HG03442 (cell line): ENCODE results near the gene ZNF653.
A peak's percentile ranks its signal among the peaks of the same experiment; 100 is the strongest.
"Not testable (repeated sequence)": the region's sequence is repeated elsewhere in the genome, so short reads cannot be mapped to it uniquely, and the experiment has no call there.

ENCODE experiments used
- ATAC-seq: cut with Tn5 transposase; IDR thresholded peaks from one replicate; pipeline ENCODE4 v1.9.1; 2021; ENCODE audit warnings: mild to moderate bottlenecking, moderate library complexity; ENCODE audit not compliant: unreplicated experiment

Gene ZNF653

DNA sequence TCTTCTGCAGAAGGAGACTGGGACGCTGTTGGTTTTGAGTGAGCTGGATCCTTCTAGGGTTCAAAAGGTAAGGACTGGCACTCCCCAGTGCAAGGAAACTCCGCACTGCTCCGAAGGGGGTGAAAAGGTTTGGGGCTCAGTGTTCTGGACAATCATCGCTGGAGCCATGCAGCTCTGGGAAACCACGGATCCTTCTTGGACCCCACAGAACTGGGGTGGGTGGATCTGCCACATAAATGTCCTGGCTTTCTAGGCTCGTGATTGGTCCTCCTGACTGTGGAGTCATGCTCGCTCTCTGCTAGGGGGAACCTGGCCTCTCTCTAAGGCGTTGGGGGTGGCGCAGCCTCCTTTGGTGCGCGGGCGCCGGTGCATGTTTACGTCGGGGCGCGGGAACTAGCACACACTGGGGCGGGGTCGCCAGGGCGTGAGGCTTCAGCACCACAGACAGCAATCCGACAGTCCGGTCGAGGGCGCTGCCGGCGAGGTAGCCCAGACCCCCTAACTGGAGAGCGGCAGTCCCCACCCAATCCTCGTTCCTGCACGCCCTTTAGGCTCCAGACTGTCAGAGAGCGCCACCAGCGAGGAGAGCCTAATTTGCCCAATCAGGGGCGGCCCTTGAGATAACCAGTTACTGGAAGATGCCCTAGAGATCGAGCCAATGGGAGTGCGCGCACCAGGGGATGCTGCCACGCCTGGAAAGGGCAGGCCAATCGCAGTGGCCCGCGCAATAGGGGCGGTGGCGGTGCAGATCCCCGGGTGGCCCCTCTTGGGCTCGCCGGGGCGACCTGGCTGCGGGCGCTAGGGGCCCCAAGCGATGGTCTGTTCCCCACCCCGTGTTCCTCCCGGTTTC lies 23.9 kb downstream of the ZNF653 start:
- ATAC-seq: peak; percentile 63

DNA sequence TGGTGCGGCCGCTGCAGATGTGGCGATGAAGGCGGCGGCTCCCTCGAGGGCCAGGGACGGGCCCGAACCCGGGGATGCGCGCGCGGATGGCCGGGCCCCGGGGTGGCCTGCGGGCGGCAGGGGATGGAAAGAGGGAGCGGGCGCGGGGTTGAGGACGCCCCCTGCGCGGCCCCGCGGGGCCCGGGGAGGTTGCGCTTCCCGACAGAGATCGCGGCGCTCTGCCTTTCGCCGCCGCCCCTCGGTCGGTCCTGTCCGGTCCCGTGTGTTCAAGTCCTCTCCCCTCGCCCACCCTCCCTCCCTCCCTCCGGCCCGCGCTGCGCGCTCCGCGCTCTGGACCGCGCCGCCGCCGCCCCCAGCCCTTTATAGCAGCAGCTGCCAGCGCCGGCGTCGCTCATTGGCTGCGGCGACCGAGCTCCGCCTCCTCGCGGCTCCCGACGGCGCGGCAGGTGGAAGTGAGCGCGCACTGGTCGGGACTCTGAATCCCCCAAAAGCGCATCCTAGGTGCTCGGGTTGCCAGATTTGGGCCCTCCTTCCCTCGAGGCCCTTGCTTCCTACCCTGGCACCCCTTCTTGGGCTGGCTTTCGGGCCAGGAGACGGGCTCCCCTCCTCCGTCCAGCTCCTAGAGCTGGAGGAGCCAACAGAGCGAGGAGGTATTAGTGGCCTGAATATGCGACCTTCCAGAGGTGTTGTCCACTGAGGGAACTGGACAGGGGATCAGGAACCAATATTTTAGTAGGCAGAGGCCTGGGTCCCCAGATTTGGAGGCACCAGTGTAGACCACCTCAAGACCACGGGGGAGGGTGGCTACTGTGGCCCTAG lies 24.7 kb downstream of the ZNF653 start, which contains the start of gene ELAVL3:
Gene ELAVL3, minus strand, starts transcription at position 332 of the 819 bp plus-strand sequence. CDS start 438 bp downstream, outside the sequence.
- no peak for ATAC-seq

DNA sequence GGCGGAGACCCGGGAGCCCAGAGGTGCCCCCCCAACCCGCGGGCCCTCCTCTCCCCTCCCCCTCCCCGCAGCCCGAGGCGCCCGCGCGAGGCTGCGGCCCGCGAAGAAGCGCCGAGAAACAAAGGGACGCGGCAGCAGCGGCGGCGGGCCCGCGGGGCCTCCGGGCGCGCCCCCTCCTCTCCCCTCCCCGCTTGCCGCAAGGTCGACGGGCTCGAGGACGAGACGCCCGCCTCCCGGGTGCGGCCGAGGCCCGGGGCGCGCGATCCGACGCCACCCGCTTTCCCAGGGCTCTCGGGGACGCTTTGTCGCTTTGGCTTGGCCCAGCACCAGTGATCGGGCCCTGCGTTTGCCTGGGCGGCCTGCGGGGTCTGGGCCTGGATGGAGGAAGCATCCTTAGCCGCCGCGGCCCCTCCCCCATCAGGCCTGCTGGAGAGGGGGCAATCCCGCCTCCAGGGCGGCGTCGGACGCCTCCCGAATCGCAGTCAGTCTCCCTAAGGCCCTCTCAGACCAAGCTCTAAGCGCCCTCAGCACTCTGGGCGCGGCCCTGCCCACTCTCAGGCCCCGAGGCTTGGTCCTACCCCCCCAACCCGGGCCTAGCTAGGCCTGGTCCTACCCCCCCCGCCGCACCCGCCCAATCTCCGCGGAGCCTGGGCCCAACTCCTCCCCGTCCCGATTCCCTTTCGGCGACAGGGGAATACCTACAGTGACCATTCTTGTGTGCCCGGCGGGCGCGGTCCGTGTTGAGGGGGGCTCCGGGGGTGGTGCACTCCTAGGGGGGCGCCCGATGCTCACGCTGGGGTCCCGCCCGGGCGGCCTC lies 25.5 kb downstream of the ZNF653 start:
- ATAC-seq: no peak

DNA sequence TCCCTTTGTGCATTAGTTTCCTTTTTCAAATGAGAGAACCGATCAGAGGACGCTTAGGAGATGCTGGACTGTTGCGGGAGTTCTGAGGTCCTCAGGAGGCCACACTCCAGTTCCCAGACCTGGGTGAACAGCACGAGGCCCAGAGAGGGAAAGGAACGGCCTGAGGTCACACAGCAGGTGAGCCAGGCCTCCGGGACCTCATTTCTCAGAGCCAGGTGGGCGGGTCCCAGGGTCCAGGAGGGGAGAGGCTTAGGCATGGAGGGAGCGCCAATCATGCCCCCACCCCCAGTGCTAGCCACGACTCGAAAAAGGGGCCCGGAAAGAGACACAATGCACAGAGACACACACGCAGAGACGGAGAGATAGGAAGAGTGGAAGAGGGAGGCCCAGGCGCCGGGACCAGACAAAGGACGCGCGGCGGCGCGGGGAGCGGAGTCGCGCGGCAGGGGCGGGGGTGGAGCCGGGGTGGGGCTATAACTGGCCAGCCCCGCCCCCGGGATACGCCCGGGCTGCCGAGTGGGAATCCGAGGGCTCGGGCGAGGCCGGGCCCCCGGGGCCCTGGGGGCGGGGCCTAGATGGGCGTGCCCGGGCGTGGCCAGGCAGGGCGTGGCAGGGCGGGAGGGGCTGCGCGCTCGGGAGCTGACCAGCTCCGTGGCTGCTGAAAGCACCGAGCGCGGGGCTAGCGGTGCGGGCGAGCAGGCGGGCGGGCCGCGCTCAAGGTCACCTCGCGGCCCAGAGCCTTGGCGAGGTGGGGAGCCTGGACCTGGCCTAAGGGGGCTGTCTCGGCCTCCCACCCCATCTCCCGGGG lies 26.3 kb downstream of the ZNF653 start:
- no peak for ATAC-seq

DNA sequence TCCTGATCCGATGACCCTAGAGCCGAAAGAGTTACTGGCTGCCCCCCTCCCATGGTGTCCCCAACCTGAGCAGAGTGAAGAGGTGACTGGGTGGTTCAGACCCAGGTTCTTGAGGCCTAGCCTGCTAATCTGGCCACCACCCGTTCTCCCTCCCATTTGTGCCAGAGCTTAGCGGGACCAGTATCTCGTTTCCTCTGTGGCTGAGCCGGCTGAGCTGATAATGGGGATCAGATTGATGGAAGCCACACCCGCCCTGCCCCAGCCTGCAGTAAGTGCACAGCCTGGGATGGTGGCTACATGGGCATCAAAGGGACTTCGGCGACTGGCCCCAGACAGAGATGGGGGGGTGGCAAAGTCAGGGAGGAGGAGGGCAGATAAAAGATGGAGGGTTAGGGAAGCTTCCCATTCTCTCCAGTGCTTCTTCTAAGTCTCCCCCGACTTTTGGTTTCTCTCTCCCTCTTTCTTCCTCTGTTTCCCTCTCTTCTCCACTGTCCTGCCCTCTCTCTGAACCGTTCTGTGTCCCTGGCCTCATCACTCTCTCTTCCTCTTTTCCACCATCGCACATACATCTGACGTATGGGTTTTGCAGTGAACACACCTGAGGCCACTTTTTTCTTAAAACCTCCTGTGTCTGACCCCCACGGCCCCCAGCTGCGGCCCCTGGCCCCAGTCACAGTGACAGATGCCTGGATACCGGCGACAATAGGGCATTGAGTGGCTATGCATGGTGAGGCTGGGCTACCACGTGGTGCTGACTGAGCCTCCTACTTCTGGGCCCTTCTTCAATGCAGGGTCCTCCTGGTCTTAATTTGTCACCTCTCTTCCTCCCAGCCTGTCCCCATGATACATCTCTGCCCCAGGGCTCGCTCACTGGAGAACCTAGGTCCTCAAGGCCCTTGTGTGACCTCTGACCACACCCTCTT lies 27.2 kb downstream of the ZNF653 start:
- ATAC-seq: no peak

DNA sequence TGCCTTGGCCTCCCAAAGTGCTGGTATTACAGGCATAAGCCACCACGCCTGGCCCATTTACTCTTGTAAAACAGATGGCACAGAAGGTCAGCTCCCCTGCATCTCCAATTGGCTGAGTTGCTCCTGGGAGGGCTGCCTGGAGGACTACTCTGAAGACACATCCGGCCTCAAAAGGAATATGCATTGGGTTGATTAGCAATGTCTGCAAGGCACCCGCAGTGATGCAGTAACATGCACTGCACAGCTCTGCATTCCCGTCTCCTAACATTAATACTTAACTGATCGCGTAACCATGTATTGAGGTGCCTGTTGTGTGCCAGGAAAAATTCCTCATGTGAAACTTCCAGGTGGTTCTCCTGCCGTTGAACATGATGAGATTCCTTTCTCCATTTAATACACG lies 29.8 kb downstream of the ZNF653 start:
- ATAC-seq: no peak

DNA sequence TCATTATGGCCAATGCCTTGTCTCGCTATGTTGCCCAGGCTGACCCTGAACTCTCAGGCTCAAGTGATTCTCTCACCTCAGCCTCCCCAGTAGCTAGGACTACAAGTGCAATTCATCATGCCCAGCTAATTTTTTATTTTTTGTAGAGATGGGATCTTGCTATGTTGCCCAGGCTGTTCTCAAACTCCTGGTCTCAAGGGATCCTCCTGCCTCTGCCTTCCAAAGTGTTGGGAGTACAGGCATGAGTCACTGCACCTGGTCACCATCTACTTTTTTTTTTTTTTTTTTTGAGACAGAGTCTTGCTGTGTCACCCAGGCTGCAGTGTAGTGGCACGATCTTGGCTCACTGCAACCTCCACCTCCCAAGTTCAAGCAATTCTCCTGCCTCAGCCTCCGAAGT lies 30.3 kb downstream of the ZNF653 start:
- ATAC-seq: not testable (repeated sequence)

DNA sequence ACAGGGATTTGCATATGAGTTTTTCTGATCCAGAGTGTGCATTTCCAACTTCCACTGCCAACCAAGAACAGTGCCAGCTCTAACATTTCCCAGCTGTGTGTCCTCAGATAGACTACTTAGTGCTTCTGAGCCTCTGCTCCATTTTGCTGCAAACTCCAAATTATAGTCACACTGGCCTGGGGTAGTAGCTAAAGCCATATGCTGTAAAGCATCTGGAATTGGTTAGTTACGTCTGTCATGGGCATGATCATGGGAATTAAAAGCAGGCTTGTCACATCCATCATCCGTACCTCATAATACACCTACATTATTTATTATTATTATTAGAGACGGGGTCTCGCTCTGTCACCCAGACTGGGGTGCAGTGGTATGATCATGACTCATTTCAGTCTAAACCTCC lies 31.9 kb downstream of the ZNF653 start:
- ATAC-seq: no peak

DNA sequence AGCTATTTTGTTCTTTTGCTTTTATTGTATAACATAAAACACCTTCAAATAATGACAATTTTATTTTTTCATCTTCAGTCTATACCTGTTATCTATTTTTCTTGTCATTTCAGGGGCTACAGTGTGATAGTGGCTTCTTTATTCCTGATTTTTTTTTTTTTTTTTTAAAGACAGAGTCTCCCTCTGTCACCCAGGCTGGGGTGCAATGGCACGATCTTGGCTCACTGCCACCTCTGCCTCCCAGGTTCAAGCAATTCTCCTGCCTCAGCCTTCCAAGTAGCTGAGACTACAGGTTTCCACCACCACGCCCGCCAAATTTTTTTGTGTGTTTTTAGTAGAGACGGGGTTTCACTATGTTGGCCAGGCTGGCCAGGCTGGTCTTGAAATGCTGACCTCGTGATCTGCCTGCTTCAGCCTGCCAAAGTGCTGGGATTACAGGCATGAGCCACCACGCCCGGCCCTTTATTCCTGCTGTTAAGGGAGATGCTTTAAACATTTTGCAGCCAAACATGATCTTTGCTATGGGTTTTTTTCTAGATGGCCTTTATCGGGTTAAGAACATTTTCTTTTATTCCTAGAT lies 37.3 kb downstream of the ZNF653 start:
- not testable (repeated sequence) for ATAC-seq

DNA sequence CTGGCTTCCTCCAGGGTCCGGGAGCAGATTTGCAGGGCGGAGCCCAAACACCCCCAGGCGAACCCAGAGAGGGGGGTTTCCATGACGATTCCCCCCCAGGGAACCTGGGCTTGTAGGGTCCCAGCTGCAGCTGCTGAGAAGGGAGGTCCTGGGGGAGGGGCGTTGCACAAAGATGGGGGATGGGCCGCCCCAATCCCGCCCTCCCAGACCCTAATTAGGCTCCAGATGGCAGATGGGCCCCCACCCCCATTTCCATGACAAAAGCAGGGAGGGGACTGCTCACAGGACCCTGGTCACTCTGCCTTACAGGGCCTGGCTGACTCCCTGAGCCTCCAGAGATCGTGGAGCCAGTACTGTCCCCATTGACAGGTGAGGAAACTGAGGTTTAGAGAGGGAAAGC lies 40.0 kb downstream of the ZNF653 start:
- ATAC-seq: no peak

DNA sequence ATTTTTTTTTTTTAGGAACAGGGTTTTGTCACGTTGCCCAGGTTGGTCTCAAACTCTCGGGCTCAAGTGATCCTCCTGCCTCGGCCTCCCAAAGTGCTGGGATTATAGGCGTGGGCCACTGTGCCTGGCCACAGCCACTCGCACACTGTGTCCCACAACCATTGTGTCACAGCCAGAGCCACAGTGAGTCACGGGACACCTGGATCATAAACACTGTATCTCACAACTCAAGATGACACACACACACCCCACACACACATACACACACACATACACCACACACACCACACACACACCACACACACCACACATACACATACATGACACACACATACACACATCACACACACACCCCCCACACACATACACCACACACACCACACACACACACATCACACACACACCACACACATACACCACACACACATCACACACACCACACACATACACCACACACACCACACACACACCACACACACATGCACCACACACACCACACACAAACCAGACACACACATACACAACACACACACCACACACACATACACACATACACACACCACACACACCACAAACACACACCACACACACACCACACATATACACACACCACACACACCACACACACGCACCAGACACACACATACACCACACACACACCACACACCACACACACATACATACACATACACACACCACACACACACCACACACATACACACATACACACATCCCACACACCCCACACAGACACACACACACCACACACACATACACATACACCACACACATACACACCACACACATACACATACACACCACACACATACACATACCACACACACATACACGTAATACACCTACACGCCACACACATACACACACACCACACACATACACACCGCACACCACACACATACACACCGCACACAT lies 41.0 kb downstream of the ZNF653 start:
- ATAC-seq: no peak

DNA sequence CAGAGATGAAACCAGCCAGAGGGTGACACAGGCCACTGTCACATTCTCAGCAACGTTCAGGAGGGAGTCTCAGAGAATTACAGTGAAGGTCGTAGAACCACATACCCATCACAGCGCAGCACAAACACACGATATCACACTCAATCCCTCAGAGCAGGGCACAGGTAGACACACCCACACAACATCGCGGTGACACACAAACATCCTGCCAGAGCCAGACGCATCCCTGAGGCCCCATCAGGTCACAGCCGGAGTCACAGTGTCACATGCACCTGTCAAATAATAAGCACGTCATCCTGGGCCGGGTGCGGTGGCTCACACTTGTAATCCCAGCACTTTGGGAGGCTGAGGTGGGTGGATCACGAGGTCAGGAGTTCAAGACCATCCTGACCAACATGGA lies 42.2 kb downstream of the ZNF653 start:
- ATAC-seq: no peak

DNA sequence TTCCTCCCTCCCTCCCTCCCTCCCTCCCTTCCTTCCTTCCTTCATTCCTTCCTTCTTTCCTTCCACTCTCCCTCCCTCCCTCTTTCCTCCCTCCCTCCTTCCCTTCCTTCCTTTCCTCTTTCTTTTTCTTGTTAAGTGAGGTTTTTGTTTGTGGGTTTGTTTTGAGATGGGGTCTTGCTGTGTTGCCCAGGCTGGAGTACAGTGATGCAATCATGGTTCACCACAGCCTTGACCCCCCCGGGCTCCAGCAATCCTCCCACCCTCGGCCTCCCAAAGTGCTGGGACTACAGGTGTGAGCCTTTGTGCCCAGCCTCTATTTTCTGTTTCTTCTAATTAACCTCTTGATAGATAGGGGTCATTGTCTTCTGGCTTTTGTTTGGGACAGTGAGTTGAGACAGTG lies 44.2 kb downstream of the ZNF653 start:
- no peak for ATAC-seq

DNA sequence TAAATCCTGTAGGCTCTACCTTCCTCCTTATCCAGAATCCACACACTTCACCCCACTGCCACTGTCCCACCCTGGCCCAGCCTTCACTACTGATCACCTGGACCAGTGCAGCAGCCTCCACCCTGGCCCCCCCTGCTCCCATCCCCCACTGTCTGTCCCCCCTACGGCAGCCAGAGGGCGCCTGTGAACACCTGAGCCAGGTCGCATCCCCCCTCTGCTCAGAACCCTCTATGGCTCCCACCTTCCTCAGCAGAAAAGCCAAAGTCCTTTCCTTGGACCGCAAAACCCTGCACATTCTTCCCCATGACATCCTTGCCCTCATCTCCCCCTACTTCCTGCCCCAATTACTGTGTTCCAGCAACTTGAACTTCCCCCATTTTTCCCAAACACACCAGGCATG lies 45.4 kb downstream of the ZNF653 start:
- ATAC-seq: no peak

DNA sequence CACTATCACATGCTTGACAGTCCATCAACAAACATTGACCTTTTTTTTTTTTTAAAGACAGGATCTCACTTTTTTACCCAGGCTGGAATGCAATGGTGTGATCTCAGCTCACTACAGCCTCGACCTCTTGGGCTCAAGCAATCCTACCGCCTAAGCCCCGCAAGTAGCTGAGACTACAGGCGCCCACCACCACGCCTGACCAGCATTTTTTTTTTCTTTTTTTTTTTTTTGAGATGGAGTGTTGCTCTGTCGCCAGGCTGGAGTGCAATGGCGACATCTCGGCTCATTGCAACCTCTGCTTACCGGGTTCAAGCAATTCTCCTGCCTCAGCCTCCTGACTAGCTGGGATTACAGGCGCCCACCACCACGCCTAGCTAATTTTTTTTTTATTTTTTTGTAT lies 46.7 kb downstream of the ZNF653 start:
- not testable (repeated sequence) for ATAC-seq

DNA sequence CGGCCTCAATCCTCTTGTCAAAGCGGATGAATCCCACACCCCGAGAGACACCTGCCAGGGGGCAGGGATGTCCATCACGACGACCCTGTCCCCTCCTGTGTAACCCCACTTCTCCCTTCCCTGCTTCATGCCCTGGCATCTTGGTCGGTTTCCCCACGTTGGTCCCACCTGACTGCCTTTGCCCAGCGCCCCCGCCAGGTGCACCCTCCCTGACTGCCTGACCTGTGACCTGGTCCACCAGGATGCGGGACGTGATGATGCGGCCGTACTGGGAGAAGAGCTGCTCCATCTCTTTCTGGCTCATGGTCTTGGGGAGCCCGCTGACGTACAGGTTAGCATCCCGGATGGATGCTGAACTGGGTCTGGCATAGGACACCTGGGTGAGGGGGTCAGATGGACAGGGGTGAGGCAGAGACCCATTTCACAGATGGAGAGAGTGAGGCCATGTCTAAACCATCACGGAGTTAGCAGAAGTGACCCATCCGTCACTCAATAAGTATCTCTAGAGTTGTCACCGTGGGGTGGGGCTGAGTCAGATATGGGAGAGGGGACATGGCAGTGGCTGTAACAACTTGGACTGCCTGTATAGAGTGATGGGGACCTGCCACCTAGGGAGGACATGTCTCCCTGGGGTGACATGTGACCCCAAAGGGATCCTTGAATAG lies 47.3 kb downstream of the ZNF653 start:
- ATAC-seq: no peak

DNA sequence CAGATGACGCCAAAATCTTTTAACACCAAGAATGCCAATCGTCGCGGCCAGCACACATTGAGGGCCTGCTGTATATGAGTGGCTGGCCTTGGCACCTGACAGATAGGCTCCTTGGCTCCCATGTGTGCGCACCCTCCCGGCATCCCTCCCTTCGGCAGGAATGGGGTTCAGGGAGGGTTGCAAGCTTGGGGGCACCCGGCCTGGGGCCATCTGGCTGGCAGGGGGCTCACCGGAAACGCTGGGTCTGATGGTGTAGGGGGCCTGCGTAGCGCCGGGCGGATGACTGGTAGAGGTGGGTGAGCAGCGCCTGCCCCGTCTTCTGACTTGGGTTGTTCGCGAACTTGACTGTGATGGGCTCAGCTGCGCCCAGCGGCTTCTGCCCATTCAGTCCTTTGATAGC lies 47.8 kb downstream of the ZNF653 start:
- no peak for ATAC-seq
